HG02840 (cell line): ENCODE results near the gene CACNB4.
"Not testable (repeated sequence)": the region's sequence is repeated elsewhere in the genome, so short reads cannot be mapped to it uniquely, and the experiment has no call there.

Source experiments
- ATAC-seq: cut with Tn5 transposase; IDR thresholded peaks from one replicate; pipeline ENCODE4 v1.9.1; 2021; ENCODE audit warnings: mild to moderate bottlenecking, moderate library complexity, moderate number of reproducible peaks; ENCODE audit not compliant: unreplicated experiment, low FRiP score

The CACNB4 gene

DNA sequence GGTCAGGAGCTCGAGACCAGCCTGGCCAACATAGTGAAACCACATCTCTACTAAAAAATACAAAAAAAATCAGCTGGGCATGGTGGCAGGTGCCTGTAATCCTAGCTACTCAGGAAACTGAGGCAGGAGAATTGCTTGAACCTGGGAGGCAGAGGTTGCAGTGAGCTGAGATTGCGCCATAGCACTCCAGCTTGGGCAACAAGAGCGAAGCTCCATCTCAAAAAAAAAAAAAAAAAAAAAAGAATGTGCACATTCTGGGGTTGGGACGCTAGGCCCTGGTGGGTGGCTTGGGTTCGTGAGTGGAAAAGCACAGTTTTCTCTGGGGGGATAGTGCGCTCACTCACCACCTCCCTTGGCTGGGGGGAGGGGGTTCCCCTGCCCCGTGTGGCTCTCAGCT, 183.2 kb downstream of the CACNB4 start:
- not testable (repeated sequence) for ATAC-seq

DNA sequence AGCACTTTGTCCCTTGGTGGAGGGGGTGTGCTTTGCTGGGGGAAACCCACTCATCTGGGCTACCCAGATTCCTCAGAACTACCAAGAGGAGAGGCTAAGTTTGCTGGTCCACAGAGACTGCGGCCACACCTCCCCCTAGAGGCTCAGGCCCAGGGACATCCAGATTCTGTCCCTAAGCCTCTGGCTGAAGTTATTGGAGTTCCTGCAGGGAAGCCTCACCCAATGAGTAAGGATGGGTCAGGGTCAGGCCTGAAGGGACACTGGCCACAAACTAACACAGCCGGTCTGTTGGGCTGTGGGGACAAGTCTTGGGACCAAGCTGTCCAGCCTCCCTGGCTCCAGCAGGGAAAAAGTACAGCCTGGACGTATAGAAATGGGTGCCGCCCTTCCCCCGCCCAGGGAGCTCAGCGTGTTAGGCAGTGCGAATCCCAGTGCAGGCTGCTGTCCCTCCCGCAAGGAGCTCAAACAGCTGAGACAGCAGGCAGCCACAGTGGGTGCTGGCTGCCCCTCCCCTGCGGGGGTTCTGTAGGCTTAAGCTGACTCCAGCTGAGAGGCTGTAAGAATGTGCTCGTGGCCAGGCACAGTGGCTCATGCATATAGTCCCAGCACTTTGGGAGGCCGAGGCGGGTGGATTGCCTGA, 183.7 kb downstream of the CACNB4 start:
- ATAC-seq, result no peak

- no peak for ATAC-seq
Observed at GRCh38 chr2:151908204-151908882, 190.5 kb downstream of the CACNB4 start.

DNA sequence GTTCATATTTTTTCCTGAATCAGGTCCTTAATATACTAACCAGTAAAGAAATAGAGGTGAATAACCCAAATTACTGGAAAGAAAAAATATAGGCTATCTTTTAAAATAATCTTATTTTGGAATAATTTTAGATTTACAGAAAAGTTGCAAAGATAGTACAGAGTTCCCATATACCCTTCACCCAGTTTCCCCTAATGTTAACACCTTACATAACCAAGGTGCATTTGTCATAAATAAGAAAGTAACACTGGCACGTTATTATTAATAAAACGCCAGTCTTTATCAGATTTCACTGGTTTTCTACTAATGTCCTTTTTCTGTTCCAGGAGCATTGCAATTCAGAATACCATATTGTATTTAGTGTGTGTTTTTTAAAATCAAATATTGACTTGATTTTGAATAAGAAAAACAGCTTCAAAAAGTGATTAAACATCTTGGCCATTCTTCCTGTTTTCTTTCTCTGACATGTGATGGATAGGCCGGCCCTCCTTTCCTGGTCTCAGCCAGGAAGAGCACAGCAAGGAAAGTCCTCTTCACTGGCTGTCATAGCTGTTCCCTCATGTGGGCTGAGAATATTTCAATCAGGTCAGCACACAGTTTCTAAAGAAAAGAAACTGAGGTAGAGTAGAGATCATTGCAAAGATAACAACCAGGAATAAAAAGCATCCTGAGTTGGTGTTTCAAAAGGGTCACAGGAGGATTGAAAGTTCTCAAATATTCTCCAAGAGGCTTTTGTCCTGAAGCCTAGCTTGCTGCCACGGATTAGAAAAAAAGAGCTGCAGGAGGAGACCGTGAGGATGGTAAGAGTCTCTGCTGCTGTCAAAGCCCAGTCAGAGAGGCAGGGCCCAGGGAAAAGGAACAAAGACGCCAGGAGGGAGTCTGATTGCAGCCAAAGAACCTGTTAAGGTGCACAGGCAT, 191.3 kb downstream of the CACNB4 start:
- no peak for ATAC-seq

DNA sequence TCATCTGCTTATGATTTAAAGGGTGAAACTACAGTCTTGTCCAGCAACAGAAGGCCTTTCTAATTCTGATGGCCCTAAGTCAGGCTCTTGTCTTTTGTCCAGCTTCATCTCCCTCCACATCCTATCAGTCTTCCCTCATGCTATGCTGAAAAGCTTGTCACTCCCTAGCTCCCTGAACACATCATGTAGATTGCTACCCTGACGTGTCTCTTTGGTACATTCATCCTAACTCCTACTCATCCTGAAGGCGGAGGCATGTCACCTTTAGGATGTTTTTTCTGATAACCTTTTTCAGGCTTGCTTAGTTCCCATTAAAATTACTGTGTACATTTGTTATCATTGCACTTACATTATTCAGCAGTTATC, 192.2 kb downstream of the CACNB4 start:
- peak; percentile 33 for ATAC-seq

DNA sequence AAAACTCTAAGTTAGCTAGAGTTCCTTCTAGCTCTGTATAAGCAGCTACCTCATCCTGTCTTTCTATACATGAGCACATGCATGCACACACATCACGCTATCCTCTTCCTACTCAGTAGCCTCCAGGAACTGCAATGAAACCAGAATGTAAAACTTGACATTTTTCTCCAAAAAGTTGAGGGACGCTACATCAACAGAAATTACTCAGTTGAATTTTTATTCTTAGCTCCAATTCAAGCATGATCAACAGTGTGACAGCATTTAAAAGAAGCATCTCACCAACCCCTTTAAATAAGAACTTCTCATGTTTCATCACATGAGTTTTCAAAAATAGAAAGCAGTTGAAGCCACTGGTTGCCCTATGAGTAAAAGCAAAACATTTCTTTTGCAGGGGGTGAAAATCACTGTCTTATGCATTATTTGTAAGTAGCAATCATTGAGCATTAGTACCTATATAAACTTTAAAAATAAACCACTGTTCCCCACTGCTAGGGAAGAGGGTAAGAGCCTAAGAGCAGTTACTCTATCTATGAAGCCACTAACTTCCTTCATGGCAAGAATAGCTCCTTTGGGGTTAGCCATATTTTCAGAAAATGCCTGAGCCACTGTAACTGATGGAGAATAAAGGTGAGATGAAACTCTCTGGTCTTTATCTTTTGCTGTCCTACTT, 192.7 kb downstream of the CACNB4 start:
- peak; percentile 71 for ATAC-seq

GRCh38 chr2:151904807-151905206, 194.0 kb downstream of the CACNB4 start:
- no peak for ATAC-seq

DNA sequence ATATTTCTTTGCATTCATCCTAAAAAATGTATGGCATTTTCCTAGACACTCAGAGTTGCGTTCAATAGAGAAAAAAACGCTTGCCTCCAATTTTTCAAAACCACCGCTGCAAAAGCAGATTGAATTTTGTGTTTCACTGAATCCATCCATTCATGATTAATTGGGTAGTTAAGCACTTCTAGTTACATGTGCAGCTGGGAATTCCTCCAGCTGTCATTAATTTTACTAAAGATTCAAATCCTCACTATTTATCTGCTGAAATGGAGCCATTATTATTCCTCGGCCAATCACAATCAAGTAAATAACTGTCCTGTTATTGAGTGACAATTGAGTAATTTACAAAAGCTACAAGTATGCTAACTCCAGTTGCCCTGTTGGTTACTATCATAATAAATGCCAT, 194.8 kb downstream of the CACNB4 start:
- ATAC-seq, result no peak

DNA sequence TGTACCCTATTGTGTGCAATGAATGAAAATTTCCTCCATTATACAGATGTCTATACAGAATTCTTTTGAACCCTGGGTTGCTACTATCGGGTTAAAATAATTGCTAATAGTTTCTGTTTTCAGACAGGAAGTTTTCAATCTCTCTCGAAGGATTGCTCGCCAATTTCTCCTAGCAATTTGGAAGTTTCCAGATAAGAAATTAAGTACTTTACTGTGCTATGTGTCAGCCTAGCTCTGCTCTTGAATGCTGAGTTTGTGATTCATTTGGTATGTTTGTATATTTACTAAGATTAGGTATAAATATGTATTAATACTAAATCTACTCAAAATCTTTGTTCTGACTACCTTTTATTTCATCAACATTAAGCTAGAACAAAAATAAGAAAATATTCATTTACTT, 196.0 kb downstream of the CACNB4 start:
- no peak for ATAC-seq

DNA sequence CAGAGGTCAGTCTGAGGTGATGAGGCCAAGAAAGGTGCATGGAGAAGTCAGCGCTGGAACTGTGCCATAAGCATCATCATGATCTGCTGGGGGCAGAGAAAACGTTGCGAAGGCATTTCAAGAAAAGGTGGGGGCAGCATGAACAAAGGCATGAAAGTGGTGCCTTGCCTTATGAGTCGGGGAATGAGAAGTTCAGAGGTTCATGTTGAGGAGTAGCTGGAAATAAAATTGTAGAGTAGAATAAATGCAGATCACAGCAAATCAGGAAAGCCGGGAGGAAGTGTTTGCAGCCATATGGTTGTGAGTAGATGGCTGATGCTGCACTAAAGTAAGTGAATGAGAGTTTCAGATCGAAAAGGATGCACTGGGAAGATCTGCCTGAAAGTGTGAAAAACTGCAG, 198.5 kb downstream of the CACNB4 start:
- ATAC-seq, result no peak

- ATAC-seq, result no peak
Observed at GRCh38 chr2:151899156-151899555, 199.7 kb downstream of the CACNB4 start.

- no peak for ATAC-seq
Observed at GRCh38 chr2:151891566-151892194, 207.2 kb downstream of the CACNB4 start.

DNA sequence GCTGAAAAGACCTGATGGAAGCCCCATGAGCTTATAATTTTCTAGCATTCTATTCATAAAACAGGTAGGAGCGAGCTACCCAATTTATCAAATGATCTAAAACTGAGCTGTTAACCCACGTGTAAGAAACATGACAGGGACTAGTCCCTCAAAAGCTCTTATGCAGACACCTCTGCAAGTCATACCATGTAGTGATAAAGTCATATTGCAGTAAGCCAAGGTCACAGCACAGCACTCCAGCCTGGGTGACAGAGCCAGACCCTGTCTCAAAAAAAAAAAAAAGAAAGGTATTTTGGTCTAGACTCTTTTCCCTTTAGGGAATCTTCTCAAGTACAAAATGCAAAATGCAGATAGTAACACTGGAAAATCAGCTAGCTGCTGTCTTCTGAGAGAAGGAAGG, 211.7 kb downstream of the CACNB4 start:
- ATAC-seq, result no peak

- ATAC-seq, result no peak
Observed at GRCh38 chr2:151886241-151886640, 212.6 kb downstream of the CACNB4 start.

DNA sequence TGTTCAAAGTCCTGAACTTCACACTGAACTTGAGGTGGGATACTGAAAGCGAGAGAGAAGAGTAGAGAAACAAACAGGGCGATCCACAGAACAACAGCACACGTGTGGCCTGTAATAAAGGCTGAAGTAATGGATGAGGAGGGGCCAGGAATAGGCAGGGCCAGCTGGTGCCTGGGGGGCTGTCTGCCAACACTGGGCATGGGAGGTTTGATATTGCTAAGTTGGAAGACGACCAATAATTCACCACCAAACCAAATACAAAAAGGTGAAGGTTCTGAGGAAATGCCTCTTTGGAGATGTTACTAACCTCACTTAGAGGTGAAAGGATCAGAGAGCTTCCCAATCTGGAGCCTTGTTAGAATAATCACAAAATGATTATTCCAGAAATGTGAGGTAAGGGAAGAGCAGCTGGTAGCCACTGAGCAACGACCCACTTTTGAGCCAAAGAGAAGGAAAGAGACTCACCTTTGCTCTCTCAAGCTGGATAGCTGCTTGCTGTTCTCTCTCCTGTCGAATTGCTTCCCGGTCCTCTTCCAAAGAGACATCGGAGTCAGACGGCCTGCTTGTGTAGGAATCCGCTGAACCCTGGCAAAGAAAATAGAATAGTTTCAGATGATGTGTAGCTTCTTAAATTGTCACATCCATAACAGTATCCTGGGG, 215.9 kb downstream of the CACNB4 start:
- ATAC-seq, result no peak

- no peak for ATAC-seq
Observed at GRCh38 chr2:151881342-151881741, 217.5 kb downstream of the CACNB4 start.

- ATAC-seq, result no peak
Observed at GRCh38 chr2:151880586-151880985, 218.3 kb downstream of the CACNB4 start.

DNA sequence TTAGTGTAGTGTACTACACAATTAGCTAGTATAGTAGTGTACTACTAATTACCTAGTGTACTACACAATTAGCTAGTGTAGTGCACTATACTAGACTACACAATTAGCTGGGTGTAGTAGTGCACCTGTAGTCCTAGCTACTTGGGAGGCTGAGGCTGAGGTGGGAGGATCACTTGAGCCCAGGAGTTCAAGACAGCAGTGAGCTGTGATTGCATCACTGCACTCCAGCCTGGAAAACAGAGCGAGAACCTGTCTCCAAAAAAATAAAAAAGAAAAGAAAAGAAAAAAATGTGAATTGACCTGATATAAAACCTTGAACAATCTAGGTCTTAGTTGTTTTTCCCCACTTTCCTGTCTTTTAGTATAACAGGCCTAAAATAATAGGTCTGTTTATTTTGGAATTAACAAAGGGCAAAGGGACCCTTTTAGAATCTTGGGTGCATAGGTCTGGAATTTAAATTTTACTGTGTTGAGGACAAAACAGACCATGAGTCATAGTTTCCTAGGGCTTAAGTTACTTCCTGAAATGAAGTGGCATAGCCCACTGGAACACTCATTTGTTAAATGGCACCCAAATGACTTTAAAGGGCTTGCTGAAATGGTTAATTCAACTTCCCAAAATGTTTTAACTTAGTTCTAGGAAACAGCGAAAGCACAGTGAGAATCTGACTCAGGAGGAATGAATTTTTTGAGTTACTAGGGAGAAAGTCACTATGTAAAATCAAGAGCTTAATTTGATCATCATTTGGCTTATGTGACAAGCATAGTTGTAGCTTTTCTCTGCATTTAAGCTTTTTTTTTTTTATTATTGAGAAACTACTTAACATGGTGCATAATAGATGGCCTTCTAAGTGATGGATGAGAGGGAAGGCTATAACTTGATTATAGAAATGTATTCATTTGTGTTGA, 219.9 kb downstream of the CACNB4 start:
- ATAC-seq, result no peak

DNA sequence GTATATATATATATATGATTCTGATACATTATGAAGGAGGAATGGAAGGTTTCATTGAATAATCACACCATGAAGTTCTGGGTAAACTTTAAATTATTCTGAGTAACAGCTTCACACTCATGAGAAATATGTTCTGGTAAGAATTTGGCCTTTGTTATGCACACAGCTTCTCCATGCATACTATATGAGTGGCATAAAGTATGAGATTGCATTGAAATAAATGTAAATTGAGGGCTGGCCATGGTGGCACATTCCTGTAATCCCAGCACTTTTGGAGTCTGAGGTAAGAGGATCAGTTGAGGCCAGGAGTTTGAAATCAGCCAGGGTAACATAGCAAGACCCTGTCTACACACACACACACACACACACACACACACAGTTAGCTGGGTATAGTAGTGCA, 220.6 kb downstream of the CACNB4 start:
- ATAC-seq, result no peak
